GM12865 (cell line): Measurements from ENCODE around the gene USP37.

Experiments used
- DNase-seq: peaks from one replicate; pipeline ENCODE4 v3.0.0; 2010; ENCODE audit warnings: low read depth
- H3K4me3 ChIP-seq: 2 replicates; pipeline ENCODE4 v1.5.1; 2011; ENCODE audit warnings: mild to moderate bottlenecking, low read depth, low read length, control low read depth
- TF ChIP-seq, protein P1 (sequence below): IDR thresholded peaks from 2 replicates; pipeline ENCODE4 v1.5.1; 2011; ENCODE audit warnings: low read length, control low read depth, low read depth, inconsistent platforms; ENCODE audit not compliant: insufficient read depth; ENCODE audit errors: missing control alignments

The USP37 gene

DNA sequence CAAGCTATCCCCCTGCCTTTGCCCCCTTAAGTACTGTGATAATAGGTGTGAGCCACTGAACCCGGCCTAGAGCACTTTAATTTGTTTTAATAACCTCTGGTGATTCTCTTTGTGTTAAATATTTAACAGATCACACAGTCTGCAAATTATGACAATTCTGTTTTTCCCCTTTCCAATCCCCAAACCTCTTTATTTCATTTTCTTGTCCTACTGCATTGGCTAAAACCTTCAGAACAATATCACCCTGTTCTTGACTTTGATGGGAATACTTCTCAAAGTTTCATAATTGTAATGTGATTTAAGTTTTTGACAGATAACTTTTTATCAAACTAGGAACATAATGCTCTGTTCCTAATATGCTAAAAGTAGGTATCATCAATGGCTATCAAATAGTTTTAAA is 44.5 kb downstream of the USP37 start:
- TF ChIP-seq, protein P1, sequence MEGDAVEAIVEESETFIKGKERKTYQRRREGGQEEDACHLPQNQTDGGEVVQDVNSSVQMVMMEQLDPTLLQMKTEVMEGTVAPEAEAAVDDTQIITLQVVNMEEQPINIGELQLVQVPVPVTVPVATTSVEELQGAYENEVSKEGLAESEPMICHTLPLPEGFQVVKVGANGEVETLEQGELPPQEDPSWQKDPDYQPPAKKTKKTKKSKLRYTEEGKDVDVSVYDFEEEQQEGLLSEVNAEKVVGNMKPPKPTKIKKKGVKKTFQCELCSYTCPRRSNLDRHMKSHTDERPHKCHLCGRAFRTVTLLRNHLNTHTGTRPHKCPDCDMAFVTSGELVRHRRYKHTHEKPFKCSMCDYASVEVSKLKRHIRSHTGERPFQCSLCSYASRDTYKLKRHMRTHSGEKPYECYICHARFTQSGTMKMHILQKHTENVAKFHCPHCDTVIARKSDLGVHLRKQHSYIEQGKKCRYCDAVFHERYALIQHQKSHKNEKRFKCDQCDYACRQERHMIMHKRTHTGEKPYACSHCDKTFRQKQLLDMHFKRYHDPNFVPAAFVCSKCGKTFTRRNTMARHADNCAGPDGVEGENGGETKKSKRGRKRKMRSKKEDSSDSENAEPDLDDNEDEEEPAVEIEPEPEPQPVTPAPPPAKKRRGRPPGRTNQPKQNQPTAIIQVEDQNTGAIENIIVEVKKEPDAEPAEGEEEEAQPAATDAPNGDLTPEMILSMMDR = no peak
- H3K4me3 ChIP-seq = no peak overlapping the region

DNA sequence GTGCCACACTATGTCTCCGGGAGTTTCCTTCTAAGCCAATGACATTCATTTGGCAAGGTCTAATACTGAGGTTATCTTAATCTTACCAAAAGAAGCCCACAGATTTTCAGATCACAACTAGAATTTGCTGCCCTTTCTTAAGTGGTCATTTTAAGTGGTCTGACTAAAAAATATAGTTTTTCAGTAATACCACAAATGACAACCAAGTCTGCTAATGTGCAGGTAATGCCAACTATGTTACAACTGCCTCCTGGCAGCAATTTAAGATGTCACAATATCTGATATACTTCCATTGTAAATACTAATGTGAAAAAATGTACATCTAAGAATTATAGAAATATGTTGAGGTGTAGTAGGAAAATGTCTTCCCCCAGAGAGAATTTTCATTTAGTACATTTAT is 49.3 kb downstream of the USP37 start:
- H3K4me3 ChIP-seq = no peak overlapping the region
- TF ChIP-seq, protein P1 = no peak
- DNase-seq = no peak

More for the DNA sequence above, 44.5 kb downstream of the USP37 start:
- DNase-seq = no peak

DNA sequence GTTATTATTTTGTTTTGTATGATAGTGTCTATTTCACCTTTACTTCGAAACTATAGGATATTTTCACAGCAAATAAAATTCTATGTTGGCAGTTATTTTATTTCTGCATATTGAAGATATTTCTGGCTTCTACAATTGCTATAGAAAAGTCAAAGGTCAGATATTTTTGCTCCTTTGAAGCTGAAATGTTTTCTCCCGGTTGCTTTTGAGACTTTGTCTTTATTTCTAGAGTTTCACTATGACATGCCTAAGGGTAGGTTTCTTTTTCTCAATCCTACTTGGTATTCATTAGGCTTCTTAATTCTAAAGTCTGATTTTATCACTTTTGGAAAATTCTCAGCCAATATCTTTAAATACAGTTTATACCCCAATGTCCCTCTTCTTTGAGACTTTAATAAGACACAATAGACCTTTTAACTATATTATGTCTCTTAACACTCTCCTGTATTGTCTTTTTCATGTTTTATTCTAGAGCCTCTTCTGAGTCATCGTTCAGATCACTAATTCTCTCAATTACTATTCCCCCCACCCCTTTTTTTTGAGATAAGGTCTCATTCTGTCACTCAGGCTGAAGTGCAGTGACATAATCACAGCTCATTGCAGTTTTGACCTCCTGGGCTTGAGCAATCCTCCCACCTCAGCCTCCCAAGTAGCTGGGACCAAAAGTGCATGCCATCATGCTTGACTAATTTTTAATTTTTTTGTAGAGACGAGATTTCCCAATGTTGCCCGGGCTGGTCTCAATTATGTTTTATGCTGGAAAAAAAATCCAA is 50.5 kb downstream of the USP37 start:
- DNase-seq = peak; percentile 50
- peak overlapping the region; percentile 8; the same call in 1 of the 2 replicates for H3K4me3 ChIP-seq
- TF ChIP-seq, protein P1 = no peak

DNA sequence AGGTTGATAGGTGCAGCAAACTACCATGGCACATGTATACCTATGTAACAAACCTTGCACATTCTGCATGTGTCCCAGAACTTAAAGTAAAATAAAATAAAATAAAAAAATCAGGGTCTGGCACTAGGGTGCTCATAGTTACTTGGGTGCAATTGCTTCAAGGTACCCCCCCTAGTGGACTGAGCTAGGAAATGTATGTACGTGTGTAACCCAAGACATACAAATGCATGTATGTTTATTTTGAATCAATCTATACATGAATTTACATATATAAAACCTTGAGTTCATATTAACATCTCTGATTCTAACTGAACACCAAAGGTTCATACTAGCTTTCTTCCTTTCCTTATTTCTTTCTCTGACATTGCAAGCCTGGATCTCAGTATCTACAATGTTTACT is 51.5 kb downstream of the USP37 start:
- DNase-seq = peak; percentile 54
- no peak overlapping the region for H3K4me3 ChIP-seq
- TF ChIP-seq, protein P1 = peak; percentile 30

DNA sequence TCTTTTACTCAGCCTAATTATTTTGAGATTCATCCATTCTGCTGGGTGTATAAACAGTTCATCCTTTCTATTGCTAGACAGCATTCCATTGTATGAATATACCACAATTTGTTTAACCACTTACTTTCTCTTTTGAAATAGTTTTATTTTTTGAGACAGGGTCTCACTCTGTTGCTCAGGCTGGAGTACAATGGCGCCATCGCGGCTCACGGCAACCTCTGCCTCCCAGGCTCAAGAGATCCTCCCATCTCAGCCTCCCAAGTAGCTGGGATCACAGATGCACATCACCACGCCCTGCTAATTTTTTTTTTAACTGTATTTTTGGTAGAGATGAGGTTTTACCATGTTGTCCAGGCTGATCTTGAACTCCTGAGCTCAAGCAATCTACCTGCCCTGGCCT is 54.5 kb downstream of the USP37 start:
- no peak for DNase-seq
- TF ChIP-seq, protein P1 = no peak
- no peak overlapping the region for H3K4me3 ChIP-seq

DNA sequence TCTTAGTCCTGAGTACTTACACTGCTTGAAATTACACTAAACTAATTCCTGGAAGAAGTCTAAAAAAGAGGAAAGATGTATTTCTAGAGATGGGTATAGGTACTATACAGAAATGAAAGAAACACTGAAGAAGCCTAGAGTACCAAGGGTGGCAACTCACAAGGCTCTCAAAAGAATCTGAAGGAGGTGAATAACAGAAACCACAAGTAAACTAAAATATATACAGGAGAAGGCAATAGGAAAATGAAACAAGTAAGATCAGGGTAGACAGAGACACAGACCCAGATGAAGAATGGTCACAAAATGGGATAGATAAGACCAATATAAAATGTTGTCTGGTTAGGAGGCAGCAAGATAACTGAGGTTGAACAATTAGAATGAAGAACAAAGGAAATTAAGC is 59.9 kb downstream of the USP37 start:
- DNase-seq = peak; percentile 6
- no peak overlapping the region for H3K4me3 ChIP-seq
- TF ChIP-seq, protein P1 = no peak
